SK-N-MC (cell line): ENCODE results near the gene SHANK3.

Experiments used
- EZH2 ChIP-seq: fragments of 200-600 bp; sonication (generic); IDR thresholded peaks from one replicate; pipeline ENCODE4 v1.6.1; 2017; ENCODE audit warnings: antibody characterized with exemption
- POLR2AphosphoS5 ChIP-seq: IDR thresholded peaks from 2 replicates; pipeline ENCODE4 v1.6.1; 2012; ENCODE audit warnings: mild to moderate bottlenecking, low read depth, low read length, borderline replicate concordance

GRCh38 chr22:50694766-50695420 is 22.3 kb downstream of the SHANK3 start:
- TF ChIP-seq POLR2AphosphoS5 (no peak), EZH2 (no peak)
